Stomach (tissue), 4 donors: ENCODE results near the gene KRTAP19-7.

ENCODE experiments used
- CTCF ChIP-seq, 7 experiments: fragments of 450-650 bp in 4 of 7; fragments of 200-600 bp in 3 of 7; sonication (generic) in 3 of 7; IDR thresholded peaks; one replicate each; pipeline ENCODE4 v1.5.1; 2016 to 2019; ENCODE audit warnings: antibody characterized with exemption in 7 of 7, control low read depth in 2 of 7, mild to moderate bottlenecking in 1 of 7
- POLR2A ChIP-seq, 4 donors: fragments of 450-650 bp; IDR thresholded peaks; one replicate each; pipeline ENCODE4 v1.6.1; 2016; ENCODE audit warnings: antibody characterized with exemption in 4 of 4, control low read depth in 2 of 4, mild to moderate bottlenecking in 1 of 4, moderate library complexity in 1 of 4
- POLR2AphosphoS5 ChIP-seq, 3 donors: sonication (generic); formaldehyde crosslinking; IDR thresholded peaks; one replicate each; pipeline ENCODE4 v1.6.1; 2016; ENCODE audit warnings: antibody characterized with exemption in 3 of 3

GRCh38 chr21:30598802-30599201 is 37.7 kb upstream of the KRTAP19-7 start, which contains the start of gene KRTAP6-2:
- TF ChIP-seq POLR2A (IDR thresholded peaks at IDR 0.05), result no peak
- TF ChIP-seq CTCF (IDR thresholded peaks at IDR 0.05), result no peak
- TF ChIP-seq POLR2AphosphoS5 (IDR thresholded peaks at IDR 0.05), result no peak
